Measurements from ENCODE around the gene CASP8AP2. TPM values are rescaled to one million over a fixed set of nuclear protein-coding genes. Genes with fewer than 3 reads are reported as not detected.
A peak's percentile ranks its signal among the peaks of the same experiment; 100 is the strongest.

The CASP8AP2 gene
- total and polyA plus RNA-seq, 9 of the 15 experiments (the other 6 are each of a cell fraction or from before 2014, with no cell fraction given), result 10.6 to 30.0 (median 19.1) TPM

DNA sequence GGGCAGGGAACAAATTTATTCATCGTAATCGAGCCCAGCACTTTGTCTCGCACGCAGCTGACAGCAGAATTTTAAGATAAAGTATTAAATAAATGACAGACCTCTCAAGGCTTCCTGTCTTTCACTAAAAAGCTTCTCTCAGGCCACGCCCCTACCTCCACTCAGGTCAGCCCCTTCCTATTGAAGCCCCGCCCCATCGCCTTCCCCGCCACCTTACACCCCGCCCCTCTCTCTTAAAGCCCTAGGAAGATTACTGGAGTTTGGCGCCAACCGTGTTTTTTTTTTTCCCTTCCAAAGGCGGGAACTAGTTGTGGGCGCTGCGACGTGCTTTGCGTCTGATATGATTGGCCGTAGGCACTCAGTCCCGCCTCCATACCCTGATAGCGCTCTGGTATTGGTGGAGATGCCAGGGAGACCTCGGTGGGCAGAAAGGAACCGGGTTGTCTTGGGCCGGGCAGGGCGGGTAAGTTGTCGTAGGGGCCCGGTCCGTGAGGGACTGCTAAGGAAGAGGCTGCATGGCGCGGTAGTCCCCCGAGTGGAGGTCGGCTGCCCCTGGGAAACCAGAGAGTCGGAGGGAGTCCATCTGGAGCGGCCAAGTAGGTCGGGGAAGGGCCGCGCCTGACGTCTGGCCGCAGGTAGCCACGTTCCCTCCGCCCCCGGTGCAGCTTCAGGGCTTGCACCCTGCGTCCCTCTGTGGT lies at the start of gene CASP8AP2 (continued):
- TF ChIP-seq, protein P1, sequence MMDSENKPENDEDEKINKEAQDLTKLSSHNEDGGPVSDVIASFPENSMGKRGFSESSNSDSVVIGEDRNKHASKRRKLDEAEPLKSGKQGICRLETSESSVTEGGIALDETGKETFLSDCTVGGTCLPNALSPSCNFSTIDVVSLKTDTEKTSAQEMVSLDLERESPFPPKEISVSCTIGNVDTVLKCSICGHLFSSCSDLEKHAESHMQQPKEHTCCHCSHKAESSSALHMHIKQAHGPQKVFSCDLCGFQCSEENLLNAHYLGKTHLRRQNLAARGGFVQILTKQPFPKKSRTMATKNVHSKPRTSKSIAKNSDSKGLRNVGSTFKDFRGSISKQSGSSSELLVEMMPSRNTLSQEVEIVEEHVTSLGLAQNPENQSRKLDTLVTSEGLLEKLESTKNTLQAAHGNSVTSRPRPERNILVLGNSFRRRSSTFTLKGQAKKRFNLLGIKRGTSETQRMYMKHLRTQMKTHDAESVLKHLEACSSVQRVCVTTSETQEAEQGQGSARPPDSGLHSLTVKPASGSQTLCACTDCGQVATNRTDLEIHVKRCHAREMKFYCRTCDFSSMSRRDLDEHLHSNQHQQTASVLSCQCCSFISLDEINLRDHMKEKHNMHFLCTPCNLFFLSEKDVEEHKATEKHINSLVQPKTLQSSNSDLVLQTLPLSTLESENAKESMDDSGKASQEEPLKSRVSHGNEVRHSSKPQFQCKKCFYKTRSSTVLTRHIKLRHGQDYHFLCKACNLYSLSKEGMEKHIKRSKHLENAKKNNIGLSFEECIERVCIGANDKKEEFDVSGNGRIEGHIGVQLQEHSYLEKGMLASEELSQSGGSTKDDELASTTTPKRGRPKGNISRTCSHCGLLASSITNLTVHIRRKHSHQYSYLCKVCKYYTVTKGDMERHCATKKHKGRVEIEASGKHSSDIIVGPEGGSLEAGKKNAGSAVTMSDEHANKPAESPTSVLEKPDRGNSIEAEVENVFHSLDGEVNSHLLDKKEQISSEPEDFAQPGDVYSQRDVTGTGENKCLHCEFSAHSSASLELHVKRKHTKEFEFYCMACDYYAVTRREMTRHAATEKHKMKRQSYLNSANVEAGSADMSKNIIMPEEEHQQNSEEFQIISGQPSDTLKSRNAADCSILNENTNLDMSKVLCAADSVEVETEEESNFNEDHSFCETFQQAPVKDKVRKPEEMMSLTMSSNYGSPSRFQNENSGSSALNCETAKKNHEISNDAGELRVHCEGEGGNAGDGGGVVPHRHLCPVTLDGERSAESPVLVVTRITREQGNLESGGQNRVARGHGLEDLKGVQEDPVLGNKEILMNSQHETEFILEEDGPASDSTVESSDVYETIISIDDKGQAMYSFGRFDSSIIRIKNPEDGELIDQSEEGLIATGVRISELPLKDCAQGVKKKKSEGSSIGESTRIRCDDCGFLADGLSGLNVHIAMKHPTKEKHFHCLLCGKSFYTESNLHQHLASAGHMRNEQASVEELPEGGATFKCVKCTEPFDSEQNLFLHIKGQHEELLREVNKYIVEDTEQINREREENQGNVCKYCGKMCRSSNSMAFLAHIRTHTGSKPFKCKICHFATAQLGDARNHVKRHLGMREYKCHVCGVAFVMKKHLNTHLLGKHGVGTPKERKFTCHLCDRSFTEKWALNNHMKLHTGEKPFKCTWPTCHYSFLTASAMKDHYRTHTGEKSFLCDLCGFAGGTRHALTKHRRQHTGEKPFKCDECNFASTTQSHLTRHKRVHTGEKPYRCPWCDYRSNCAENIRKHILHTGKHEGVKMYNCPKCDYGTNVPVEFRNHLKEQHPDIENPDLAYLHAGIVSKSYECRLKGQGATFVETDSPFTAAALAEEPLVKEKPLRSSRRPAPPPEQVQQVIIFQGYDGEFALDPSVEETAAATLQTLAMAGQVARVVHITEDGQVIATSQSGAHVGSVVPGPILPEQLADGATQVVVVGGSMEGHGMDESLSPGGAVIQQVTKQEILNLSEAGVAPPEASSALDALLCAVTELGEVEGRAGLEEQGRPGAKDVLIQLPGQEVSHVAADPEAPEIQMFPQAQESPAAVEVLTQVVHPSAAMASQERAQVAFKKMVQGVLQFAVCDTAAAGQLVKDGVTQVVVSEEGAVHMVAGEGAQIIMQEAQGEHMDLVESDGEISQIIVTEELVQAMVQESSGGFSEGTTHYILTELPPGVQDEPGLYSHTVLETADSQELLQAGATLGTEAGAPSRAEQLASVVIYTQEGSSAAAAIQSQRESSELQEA (IDR thresholded peaks at IDR 0.05; ENCODE audit: low read depth), result no peak
- TF ChIP-seq CXXC5 (CRISPR knock-in tag; IDR thresholded peaks at IDR 0.05), result peak; percentile 65
- peak; percentile 44 for TF ChIP-seq CREB1 (IDR thresholded peaks at IDR 0.05)
- peak; percentile 59; the same call in 1 of the 2 replicates for TF ChIP-seq CREB1 (CRISPR knock-in tag; IDR thresholded peaks at IDR 0.05)
- TF ChIP-seq SP2 (IDR thresholded peaks at IDR 0.05; ENCODE audit: extremely low read depth, low read depth, low read length, poor library complexity, severe bottlenecking), result peak; percentile 64
- peak; percentile 62; the same call in 1 of the 2 replicates for TF ChIP-seq POLR2H (tag; IDR thresholded peaks at IDR 0.05; ENCODE audit: low read depth)
- peak in 1 of 2 experiments; percentile 46; a peak in 3 of 4 replicates for TF ChIP-seq MAZ (CRISPR knock-in tag; conservative IDR thresholded peaks at IDR 0.05 in 1 of 2, IDR thresholded peaks at IDR 0.05 in 1 of 2)
- TF ChIP-seq ERF (CRISPR knock-in tag; IDR thresholded peaks at IDR 0.05), result 0 out of 2 replicates have a peak, but pooled peaks have one; percentile 41
- peak; percentile 40 for TF ChIP-seq HNRNPLL (IDR thresholded peaks at IDR 0.05; ENCODE audit: low read depth, low read length, poor library complexity, severe bottlenecking)
- TF ChIP-seq POLR2G (IDR thresholded peaks at IDR 0.05; ENCODE audit: low read depth, low read length), result peak; percentile 90
- TF ChIP-seq NR4A1 (CRISPR knock-in tag; IDR thresholded peaks at IDR 0.05), result 0 out of 2 replicates have a peak, but pooled peaks have one; percentile 66
- TF ChIP-seq NR4A1 (tag; IDR thresholded peaks at IDR 0.05), result no peak
- peak; percentile 95 for TF ChIP-seq E2F3 (CRISPR knock-in tag; IDR thresholded peaks at IDR 0.05)
- TF ChIP-seq TBP (optimal IDR thresholded peaks at IDR 0.05; ENCODE audit: low read depth, low read length), result peak; percentile 70
- TF ChIP-seq ZNF384 (IDR thresholded peaks at IDR 0.05; ENCODE audit: low read depth, low read length), result peak; percentile 100
- peak; percentile 50 for TF ChIP-seq CHD1 (IDR thresholded peaks at IDR 0.05; ENCODE audit: low read length)
- peak; percentile 58 for TF ChIP-seq POLR2B (IDR thresholded peaks at IDR 0.05; ENCODE audit: low read depth, partially characterized antibody)
- TF ChIP-seq SIN3A (IDR thresholded peaks at IDR 0.05; ENCODE audit: borderline replicate concordance in 2 of 2, control insufficient read depth in 1 of 2, low read depth in 2 of 2, low read length in 2 of 2), result peak in 1 of 2 experiments; percentile 54; a peak in 2 of 4 replicates

Data from K562 (cell line).